BJ (cell line): ENCODE measurements around the gene ATP9A. TPM values are rescaled to one million over a fixed set of nuclear protein-coding genes. Genes with fewer than 3 reads are reported as not detected.

Source experiments
- CTCF ChIA-PET: fragments of 350-600 bp; formaldehyde crosslinking; extraction: SDS; loops from one replicate; lab custom pipeline; 2021; ENCODE audit warnings: antibody characterized with exemption, inconsistent platforms; lab: Yijun Ruan, JAX
- POLR2A ChIA-PET: fragments of 300-600 bp; sonication (Branson Sonifier 250); formaldehyde crosslinking; extraction: SDS; loops from one replicate; lab custom pipeline; 2021; ENCODE audit warnings: antibody characterized with exemption; lab: Charles Lee
- DNase-seq: peaks from one replicate; pipeline ENCODE4 v3.0.0-alpha.2; 2011; ENCODE audit warnings: low read depth
- H3K27me3 ChIP-seq: 2 replicates; pipeline ENCODE4 v1.6.0; 2011; ENCODE audit warnings: low read length; ENCODE audit not compliant: control insufficient read depth, insufficient read depth
- H3K36me3 ChIP-seq: 2 replicates; pipeline ENCODE4 v1.5.1; 2011; ENCODE audit warnings: low read length; ENCODE audit not compliant: control insufficient read depth, insufficient read depth
- H3K4me3 ChIP-seq: 2 replicates; pipeline ENCODE4 v1.5.1; 2011; ENCODE audit warnings: low read depth, mild to moderate bottlenecking, control low read depth, low read length
- CTCF ChIP-seq: IDR thresholded peaks from 2 replicates; pipeline ENCODE4 v1.5.1; 2011; ENCODE audit warnings: low read depth, mild to moderate bottlenecking, control low read depth, inconsistent platforms, low read length, moderate library complexity; ENCODE audit not compliant: insufficient read depth
- polyA plus RNA-seq: library from polyadenylated mRNA; depleted of rRNA; stranded (reverse); fragments of >200 nt; gene quantifications from 2 replicates; pipeline ENCODE4 v1.2.3, GENCODE V29; 2011

Gene ATP9A
- polyA plus RNA-seq, 1 experiment = 26.0 TPM

GRCh38 chr20:51562332-51563173, 205.6 kb downstream of the ATP9A start:
- POLR2A ChIA-PET = interaction anchor here (0.5 to 0.6 kb wide), 2 partner anchors 8 to 202 kb away, joined by 3 to 4 read pairs; no protein-coding TSS in a partner anchor
- peak overlapping the region; percentile 37 for H3K4me3 ChIP-seq
- H3K36me3 ChIP-seq = no peaks in the 10 kb centered on the region
- peak; percentile 89 for DNase-seq
- no peaks in the 10 kb centered on the region for H3K27me3 ChIP-seq
- CTCF ChIA-PET = interaction anchor here (0.5 to 2.9 kb wide), 11 partner anchors 8 to 237 kb away, joined by 3 to 13 read pairs (median 4); no protein-coding TSS in a partner anchor
- 0 out of 2 replicates have a peak, but pooled peaks have one; percentile 6 for TF ChIP-seq CTCF

GRCh38 chr20:51562027-51562331, 206.2 kb downstream of the ATP9A start:
- DNase-seq = no peak
- H3K36me3 ChIP-seq = no peaks in the 10 kb centered on the region
- CTCF ChIA-PET = interaction anchor here (1.2 to 2.5 kb wide), 7 partner anchors 10 to 236 kb away, joined by 3 to 13 read pairs (median 4); no protein-coding TSS in a partner anchor
- no peak for TF ChIP-seq CTCF
- H3K27me3 ChIP-seq = no peaks in the 10 kb centered on the region
- POLR2A ChIA-PET = interaction anchor here (0.5 kb wide), 1 partner anchor 202 kb away, joined by 4 read pairs; no protein-coding TSS in a partner anchor
- H3K4me3 ChIP-seq = peak overlapping the region; percentile 37

- ChIA-PET CTCF (interaction anchor here (0.6 to 1.2 kb wide), 5 partner anchors 17 to 574 kb away, joined by 3 to 4 read pairs (median 3); no protein-coding TSS in a partner anchor), POLR2A (no interaction called here)
- DNase-seq = no peak
Observed at GRCh38 chr20:51560550-51561307, 207.5 kb downstream of the ATP9A start.

GRCh38 chr20:51560042-51560441, 208.1 kb downstream of the ATP9A start:
- no peak for DNase-seq
- POLR2A ChIA-PET = no interaction called here
- no peaks in the 10 kb centered on the region for H3K27me3 ChIP-seq
- H3K36me3 ChIP-seq = no peaks in the 10 kb centered on the region
- CTCF ChIA-PET = interaction anchor here (0.6 to 0.8 kb wide), 2 partner anchors 17 to 573 kb away, joined by 3 read pairs; no protein-coding TSS in a partner anchor
- TF ChIP-seq CTCF = no peak
- no peak overlapping the region for H3K4me3 ChIP-seq

More at GRCh38 chr20:51560550-51561307, 207.5 kb downstream of the ATP9A start:
- no peak for TF ChIP-seq CTCF
- no peaks in the 10 kb centered on the region for H3K27me3 ChIP-seq
- H3K36me3 ChIP-seq = no peaks in the 10 kb centered on the region
- no peak overlapping the region for H3K4me3 ChIP-seq
